Natural killer cell treated with Interleukin-12 subunit alpha and Interleukin-12 subunit beta and Interleukin-15 and Interleukin-18, amount 100 ng/mL, for 72 hours (primary cell): ENCODE data around the gene EGFLAM. TPM values are rescaled to one million over a fixed set of nuclear protein-coding genes. Genes with fewer than 3 reads are reported as not detected.

Experiments
- ATAC-seq, 2 donors: fragments of 150-1000 bp; cut with Tn5 transposase in 1 of 2; sonication (Bioruptor Pico), chemical (Tn5 transposase) in 1 of 2; 2 replicates each; pipeline ENCODE4 v1.10.0; 2021
- DNase-seq: peaks from one replicate; pipeline ENCODE4 v3.0.0; 2022; ENCODE audit warnings: low spot score
- H3K27ac Mint-ChIP-seq, 2 donors: 1 replicate in 1 of 2; 2 replicates in 1 of 2; pipeline ENCODE4 v1.8.0; 2022; ENCODE audit warnings: mixed read lengths in 2 of 2, mild to moderate bottlenecking in 1 of 2, moderate library complexity in 1 of 2
- H3K27me3 Mint-ChIP-seq, 2 donors: 1 replicate in 1 of 2; 2 replicates in 1 of 2; pipeline ENCODE4 v1.8.0; 2022; ENCODE audit warnings: mixed read lengths in 2 of 2
- H3K36me3 Mint-ChIP-seq: one replicate; pipeline ENCODE4 v1.8.0; 2022; ENCODE audit warnings: mixed read lengths
- H3K4me1 Mint-ChIP-seq, 2 donors: 1 replicate in 1 of 2; 2 replicates in 1 of 2; pipeline ENCODE4 v1.8.0; 2022; ENCODE audit warnings: low read depth in 2 of 2, mixed read lengths in 2 of 2, mild to moderate bottlenecking in 1 of 2
- H3K4me3 Mint-ChIP-seq: one replicate; pipeline ENCODE4 v1.8.0; 2022; ENCODE audit warnings: mixed read lengths
- H3K9me3 Mint-ChIP-seq: 2 replicates; pipeline ENCODE4 v1.8.0; 2022; ENCODE audit warnings: mixed read lengths
- total RNA-seq, 2 donors: library from RNA; stranded (reverse); gene quantifications; one replicate each; pipeline ENCODE4 v1.2.3, GENCODE V29; 2022

EGFLAM gene
- total RNA-seq, 2 donors from 2014 or later, result not detected

GRCh38 chr5:38450627-38451026 lies 192.3 kb downstream of the EGFLAM start:
- no peak overlapping the region for H3K27ac Mint-ChIP-seq
- H3K36me3 Mint-ChIP-seq, result no peaks in the 10 kb centered on the region
- H3K9me3 Mint-ChIP-seq, result no peaks in the 10 kb centered on the region
- H3K4me3 Mint-ChIP-seq, result no peak overlapping the region
- DNase-seq (no peak), ATAC-seq (no peak)
- peaks cover 19 to 31% of the 10 kb centered on the region in 2 donors for H3K4me1 Mint-ChIP-seq
- H3K27me3 Mint-ChIP-seq, result peaks cover 61 to 68% of the 10 kb centered on the region in 2 donors

- H3K4me3 Mint-ChIP-seq, result no peak overlapping the region
- H3K9me3 Mint-ChIP-seq, result no peaks in the 10 kb centered on the region
- H3K4me1 Mint-ChIP-seq, result peaks cover 24 to 37% of the 10 kb centered on the region in 2 donors
- H3K36me3 Mint-ChIP-seq, result no peaks in the 10 kb centered on the region
- ATAC-seq (no peak), DNase-seq (no peak)
- H3K27ac Mint-ChIP-seq, result no peak overlapping the region
- H3K27me3 Mint-ChIP-seq, result peaks cover 63 to 69% of the 10 kb centered on the region in 2 donors
These were observed 192.8 kb downstream of the EGFLAM start for GRCh38 chr5:38451074-38451725.

GRCh38 chr5:38452201-38452600 lies 193.8 kb downstream of the EGFLAM start:
- no peak for DNase-seq
- Mint-ChIP-seq H3K4me1 (peaks cover 24 to 37% of the 10 kb centered on the region in 2 donors), H3K4me3 (no peak overlapping the region), H3K27ac (no peak overlapping the region), H3K9me3 (no peaks in the 10 kb centered on the region), H3K27me3 (peaks cover 58 to 67% of the 10 kb centered on the region in 2 donors), H3K36me3 (no peaks in the 10 kb centered on the region)
- no peak for ATAC-seq

- Mint-ChIP-seq H3K9me3 (no peaks in the 10 kb centered on the region), H3K4me3 (peak overlapping the region; percentile 30), H3K27me3 (peaks cover 62 to 71% of the 10 kb centered on the region in 2 donors), H3K4me1 (peaks cover 24 to 37% of the 10 kb centered on the region in 2 donors), H3K27ac (peak overlapping the region in 1 of 2 donors; percentile 47), H3K36me3 (no peaks in the 10 kb centered on the region)
- ATAC-seq, result peak; percentile 91 to 92
- DNase-seq, result peak; percentile 75
These were observed 195.1 kb downstream of the EGFLAM start for GRCh38 chr5:38453506-38453905.

- ATAC-seq, result no peak
- Mint-ChIP-seq H3K4me3 (peak overlapping the region; percentile 30), H3K9me3 (no peaks in the 10 kb centered on the region), H3K27ac (peak overlapping the region in 1 of 2 donors; percentile 47), H3K36me3 (no peaks in the 10 kb centered on the region), H3K4me1 (peaks cover 24 to 37% of the 10 kb centered on the region in 2 donors), H3K27me3 (peaks cover 61 to 70% of the 10 kb centered on the region in 2 donors)
- DNase-seq, result no peak
These were observed 195.6 kb downstream of the EGFLAM start for GRCh38 chr5:38453921-38454320.

- Mint-ChIP-seq H3K9me3 (no peaks in the 10 kb centered on the region), H3K4me3 (no peak overlapping the region), H3K27ac (no peak overlapping the region), H3K4me1 (peaks cover 24 to 31% of the 10 kb centered on the region in 2 donors), H3K36me3 (no peaks in the 10 kb centered on the region), H3K27me3 (peaks cover 54 to 68% of the 10 kb centered on the region in 2 donors)
- ATAC-seq (peak in 1 of 2 donors; percentile 44), DNase-seq (no peak)
These were observed 197.5 kb downstream of the EGFLAM start for GRCh38 chr5:38455796-38456330.

GRCh38 chr5:38456657-38457399 lies 198.5 kb downstream of the EGFLAM start:
- Mint-ChIP-seq H3K4me3 (no peak overlapping the region), H3K36me3 (no peaks in the 10 kb centered on the region)

GRCh38 chr5:38458174-38458573 lies 199.8 kb downstream of the EGFLAM start:
- H3K27me3 Mint-ChIP-seq, result peaks cover 51 to 69% of the 10 kb centered on the region in 2 donors
- ATAC-seq, result no peak
- no peaks in the 10 kb centered on the region for H3K9me3 Mint-ChIP-seq
- H3K36me3 Mint-ChIP-seq, result peaks cover 6% of the 10 kb centered on the region
- peaks cover 27 to 31% of the 10 kb centered on the region in 2 donors for H3K4me1 Mint-ChIP-seq
- H3K27ac Mint-ChIP-seq, result no peak overlapping the region
- no peak overlapping the region for H3K4me3 Mint-ChIP-seq
- no peak for DNase-seq

More at GRCh38 chr5:38456657-38457399, 198.5 kb downstream of the EGFLAM start:
- ATAC-seq (no peak), DNase-seq (no peak)
- no peaks in the 10 kb centered on the region for H3K9me3 Mint-ChIP-seq
- peaks cover 24 to 28% of the 10 kb centered on the region in 2 donors for H3K4me1 Mint-ChIP-seq
- no peak overlapping the region for H3K27ac Mint-ChIP-seq
- H3K27me3 Mint-ChIP-seq, result peaks cover 49 to 65% of the 10 kb centered on the region in 2 donors

- ATAC-seq, result no peak
- H3K4me1 Mint-ChIP-seq, result peaks cover 5 to 7% of the 10 kb centered on the region in 2 donors
- peaks cover 28 to 40% of the 10 kb centered on the region in 2 donors for H3K27me3 Mint-ChIP-seq
These were observed 204.7 kb downstream of the EGFLAM start for GRCh38 chr5:38462976-38463633.

GRCh38 chr5:38463634-38464521 lies 205.5 kb downstream of the EGFLAM start:
- Mint-ChIP-seq H3K27ac (no peak overlapping the region), H3K27me3 (peaks cover 27 to 34% of the 10 kb centered on the region in 2 donors), H3K9me3 (no peaks in the 10 kb centered on the region), H3K4me3 (no peak overlapping the region), H3K4me1 (peaks cover 5 to 7% of the 10 kb centered on the region in 2 donors), H3K36me3 (peaks cover 6% of the 10 kb centered on the region)
- DNase-seq (no peak), ATAC-seq (no peak)

More at GRCh38 chr5:38462976-38463633, 204.7 kb downstream of the EGFLAM start:
- H3K27ac Mint-ChIP-seq, result peak overlapping the region in 1 of 2 donors; percentile 2
- no peak for DNase-seq
- H3K9me3 Mint-ChIP-seq, result no peaks in the 10 kb centered on the region
- no peak overlapping the region for H3K4me3 Mint-ChIP-seq
- peaks cover 6% of the 10 kb centered on the region for H3K36me3 Mint-ChIP-seq

- peaks cover 24 to 27% of the 10 kb centered on the region in 2 donors for H3K27me3 Mint-ChIP-seq
- no peak for ATAC-seq
- peaks cover 6% of the 10 kb centered on the region for H3K36me3 Mint-ChIP-seq
These were observed 206.7 kb downstream of the EGFLAM start for GRCh38 chr5:38465061-38465460.

GRCh38 chr5:38465702-38466423 lies 207.5 kb downstream of the EGFLAM start:
- H3K4me3 Mint-ChIP-seq, result no peak overlapping the region
- ATAC-seq, result no peak
- no peak for DNase-seq
- H3K9me3 Mint-ChIP-seq, result no peaks in the 10 kb centered on the region
- H3K27ac Mint-ChIP-seq, result no peak overlapping the region
- peaks cover 6% of the 10 kb centered on the region for H3K36me3 Mint-ChIP-seq
- H3K27me3 Mint-ChIP-seq, result peaks cover 16 to 24% of the 10 kb centered on the region in 2 donors
- peaks cover 5 to 7% of the 10 kb centered on the region in 2 donors for H3K4me1 Mint-ChIP-seq

More at GRCh38 chr5:38465061-38465460, 206.7 kb downstream of the EGFLAM start:
- H3K9me3 Mint-ChIP-seq, result no peaks in the 10 kb centered on the region
- H3K4me3 Mint-ChIP-seq, result no peak overlapping the region
- H3K4me1 Mint-ChIP-seq, result peaks cover 5 to 7% of the 10 kb centered on the region in 2 donors
- no peak for DNase-seq
- H3K27ac Mint-ChIP-seq, result no peak overlapping the region
